ENCODE measurements around the gene PCDHGB4.

DNA sequence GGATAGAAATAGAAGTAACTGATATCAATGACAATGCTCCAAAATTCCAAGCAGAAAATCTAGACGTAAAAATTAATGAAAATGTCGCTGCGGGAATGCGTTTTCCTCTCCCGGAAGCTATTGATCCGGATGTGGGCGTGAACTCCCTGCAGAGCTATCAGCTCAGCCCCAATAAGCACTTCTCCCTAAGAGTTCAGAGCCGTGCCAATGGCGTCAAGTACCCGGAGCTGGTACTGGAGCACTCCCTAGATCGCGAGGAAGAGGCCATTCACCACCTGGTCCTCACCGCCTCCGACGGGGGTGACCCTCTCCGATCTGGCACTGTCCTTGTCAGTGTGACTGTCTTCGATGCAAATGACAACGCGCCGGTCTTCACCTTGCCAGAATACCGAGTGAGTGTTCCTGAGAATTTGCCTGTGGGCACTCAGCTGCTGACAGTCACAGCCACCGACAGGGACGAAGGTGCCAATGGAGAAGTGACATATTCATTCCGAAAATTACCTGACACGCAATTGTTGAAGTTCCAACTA lies 26.1 kb downstream of the PCDHGB4 start:
- TF ChIP-seq, protein P1, sequence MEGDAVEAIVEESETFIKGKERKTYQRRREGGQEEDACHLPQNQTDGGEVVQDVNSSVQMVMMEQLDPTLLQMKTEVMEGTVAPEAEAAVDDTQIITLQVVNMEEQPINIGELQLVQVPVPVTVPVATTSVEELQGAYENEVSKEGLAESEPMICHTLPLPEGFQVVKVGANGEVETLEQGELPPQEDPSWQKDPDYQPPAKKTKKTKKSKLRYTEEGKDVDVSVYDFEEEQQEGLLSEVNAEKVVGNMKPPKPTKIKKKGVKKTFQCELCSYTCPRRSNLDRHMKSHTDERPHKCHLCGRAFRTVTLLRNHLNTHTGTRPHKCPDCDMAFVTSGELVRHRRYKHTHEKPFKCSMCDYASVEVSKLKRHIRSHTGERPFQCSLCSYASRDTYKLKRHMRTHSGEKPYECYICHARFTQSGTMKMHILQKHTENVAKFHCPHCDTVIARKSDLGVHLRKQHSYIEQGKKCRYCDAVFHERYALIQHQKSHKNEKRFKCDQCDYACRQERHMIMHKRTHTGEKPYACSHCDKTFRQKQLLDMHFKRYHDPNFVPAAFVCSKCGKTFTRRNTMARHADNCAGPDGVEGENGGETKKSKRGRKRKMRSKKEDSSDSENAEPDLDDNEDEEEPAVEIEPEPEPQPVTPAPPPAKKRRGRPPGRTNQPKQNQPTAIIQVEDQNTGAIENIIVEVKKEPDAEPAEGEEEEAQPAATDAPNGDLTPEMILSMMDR (IDR thresholded peaks at IDR 0.05 in 8 of 11, conservative IDR thresholded peaks at IDR 0.05 in 3 of 11), result no peak
- no peak for TF ChIP-seq POLR2AphosphoS5 (IDR thresholded peaks at IDR 0.05)
- TF ChIP-seq POLR2A (IDR thresholded peaks at IDR 0.05), result no peak
